ENCODE measurements around the gene SLC30A9.
A peak's percentile ranks its signal among the peaks of the same experiment; 100 is the strongest.

SLC30A9 gene

GRCh38 chr4:41989994-41990364 lies 351 bp upstream of the SLC30A9 start:
- ATAC-seq (peak; percentile 37), DNase-seq (no peak)
- Mint-ChIP-seq H3K4me3 (peak overlapping the region; percentile 96 to 97), H3K9me3 (no peaks in the 10 kb centered on the region), H3K27me3 (no peaks in the 10 kb centered on the region), H3K27ac (peak overlapping the region; percentile 94 to 97), H3K4me1 (peaks cover 13% of the 10 kb centered on the region)

GRCh38 chr4:41991916-41992767 lies 1.8 kb downstream of the SLC30A9 start:
- H3K27ac Mint-ChIP-seq: peak overlapping the region in 1 of 2 donors; percentile 12
- no peak for DNase-seq
- ATAC-seq: no peak
- H3K27me3 Mint-ChIP-seq: no peaks in the 10 kb centered on the region
- peak overlapping the region; percentile 42 to 96 for H3K4me3 Mint-ChIP-seq
- no peaks in the 10 kb centered on the region for H3K9me3 Mint-ChIP-seq
- peaks cover 13% of the 10 kb centered on the region for H3K4me1 Mint-ChIP-seq

DNA sequence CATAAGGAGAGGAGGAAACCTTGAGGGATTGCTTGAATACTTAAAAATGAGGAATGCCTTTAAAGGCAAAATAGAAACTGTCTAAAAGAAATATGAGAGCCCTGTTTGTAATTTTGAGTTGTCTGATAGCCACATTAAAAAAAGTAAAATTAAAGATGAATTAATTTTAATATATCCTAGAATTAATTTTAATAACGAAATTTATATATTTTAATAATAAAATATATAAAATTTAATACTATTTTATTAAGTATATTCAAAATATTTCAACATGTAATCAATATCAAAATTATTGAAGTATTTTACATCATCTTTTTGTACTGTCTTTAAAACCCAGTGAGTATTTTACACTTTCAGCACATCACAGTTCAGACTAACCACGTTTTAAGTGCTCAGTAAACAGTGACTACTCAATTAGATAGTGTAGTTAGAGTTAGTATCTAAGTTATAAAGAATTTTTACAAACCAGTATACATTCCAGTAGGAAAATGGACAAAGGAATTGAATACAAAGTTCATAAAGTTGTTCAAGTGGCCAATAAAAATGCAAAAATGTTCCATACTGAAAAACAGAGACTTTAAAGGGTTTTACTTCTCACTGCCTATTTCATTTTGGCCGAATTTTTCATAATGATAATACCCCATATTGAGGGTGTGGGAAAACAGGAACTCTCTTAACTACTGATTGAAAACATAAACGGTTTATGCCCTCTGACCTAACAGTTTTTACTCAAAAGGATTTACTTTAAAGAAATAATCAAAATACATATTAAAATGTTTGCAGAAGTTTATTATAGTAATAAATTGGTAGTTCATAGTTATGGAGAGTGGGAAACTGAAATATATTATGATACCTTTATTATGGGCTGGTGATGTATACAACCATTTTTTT lies 2.9 kb downstream of the SLC30A9 start:
- H3K9me3 Mint-ChIP-seq: no peaks in the 10 kb centered on the region
- H3K27me3 Mint-ChIP-seq: no peaks in the 10 kb centered on the region
- no peak overlapping the region for H3K4me3 Mint-ChIP-seq
- H3K27ac Mint-ChIP-seq: no peak overlapping the region
- peaks cover 13% of the 10 kb centered on the region for H3K4me1 Mint-ChIP-seq
- DNase-seq: no peak
- ATAC-seq: no peak

GRCh38 chr4:41994461-41994985 lies 4.2 kb downstream of the SLC30A9 start:
- no peak overlapping the region for H3K4me3 Mint-ChIP-seq
- no peak overlapping the region for H3K27ac Mint-ChIP-seq
- H3K4me1 Mint-ChIP-seq: peaks cover 13% of the 10 kb centered on the region
- no peaks in the 10 kb centered on the region for H3K27me3 Mint-ChIP-seq
- DNase-seq (no peak), ATAC-seq (no peak)
- no peaks in the 10 kb centered on the region for H3K9me3 Mint-ChIP-seq

GRCh38 chr4:41998019-41998418 lies 7.7 kb downstream of the SLC30A9 start:
- Mint-ChIP-seq H3K9me3 (no peaks in the 10 kb centered on the region), H3K4me1 (no peaks in the 10 kb centered on the region), H3K27ac (no peak overlapping the region), H3K4me3 (no peak overlapping the region), H3K27me3 (no peaks in the 10 kb centered on the region)
- DNase-seq (no peak), ATAC-seq (no peak)

DNA sequence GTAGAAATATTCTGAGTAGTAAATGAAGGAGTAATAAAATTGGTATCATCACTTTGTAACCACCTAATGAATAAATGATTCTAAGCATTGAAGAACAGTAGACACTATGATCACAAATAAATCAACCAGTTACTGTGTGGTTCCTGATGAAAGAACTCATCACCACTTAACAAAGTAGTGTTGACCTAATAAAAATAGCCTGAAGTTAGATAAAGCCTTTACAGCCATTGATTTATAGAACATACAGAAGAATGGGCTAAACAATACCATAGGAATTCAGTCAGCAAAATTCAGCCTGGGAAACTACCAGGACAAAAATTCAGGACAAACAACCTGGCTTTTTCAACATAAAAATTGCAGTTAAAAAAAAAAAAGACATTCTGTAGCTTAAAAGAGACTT lies 9.0 kb downstream of the SLC30A9 start:
- no peak for DNase-seq
- peaks cover 11% of the 10 kb centered on the region for H3K4me1 Mint-ChIP-seq
- H3K4me3 Mint-ChIP-seq: no peak overlapping the region
- H3K9me3 Mint-ChIP-seq: no peaks in the 10 kb centered on the region
- H3K27me3 Mint-ChIP-seq: no peaks in the 10 kb centered on the region
- no peak overlapping the region for H3K27ac Mint-ChIP-seq
- ATAC-seq: no peak

DNA sequence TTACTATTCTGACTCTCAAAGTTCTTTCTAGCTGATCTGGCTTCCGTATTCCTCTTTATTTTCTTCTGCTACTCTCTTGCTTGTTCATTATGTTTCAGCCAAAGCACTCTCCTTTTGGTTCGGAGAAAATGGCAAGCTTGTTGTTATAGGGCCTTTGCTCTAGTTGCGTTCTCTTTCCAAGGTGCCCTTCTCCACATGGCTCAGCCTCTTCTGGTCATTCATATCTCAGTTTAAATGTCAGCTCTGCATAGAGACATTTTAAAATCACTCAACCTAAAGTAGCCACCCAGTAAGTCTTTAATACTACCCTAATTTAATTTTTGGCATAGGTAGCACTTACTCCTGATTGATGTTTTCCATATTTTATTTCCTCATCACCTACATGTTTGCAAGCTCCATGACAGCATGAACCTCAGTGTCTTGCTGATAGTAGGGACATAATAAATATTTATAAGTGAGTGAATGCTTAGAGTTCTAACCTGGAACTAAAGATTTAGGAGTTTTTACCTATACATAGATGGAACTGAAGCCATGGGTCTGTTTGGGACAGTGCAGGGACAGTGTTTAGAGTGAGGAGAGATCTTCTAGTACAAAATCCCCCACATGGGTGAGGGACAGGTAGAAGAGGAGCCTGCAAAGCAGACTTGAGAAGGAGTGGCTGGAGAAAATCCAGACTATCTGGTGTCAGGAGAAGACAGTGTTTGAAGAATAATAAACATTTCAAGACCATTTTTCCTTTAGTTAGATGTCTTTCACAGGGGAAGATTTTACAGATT lies 17.9 kb downstream of the SLC30A9 start:
- Mint-ChIP-seq H3K4me1 (peaks cover 33% of the 10 kb centered on the region), H3K27me3 (no peaks in the 10 kb centered on the region), H3K27ac (peak overlapping the region in 1 of 2 donors; percentile 8), H3K9me3 (peaks cover 0 to 7% of the 10 kb centered on the region in 2 donors), H3K4me3 (no peak overlapping the region)
- no peak for ATAC-seq
- no peak for DNase-seq

GRCh38 chr4:42015438-42015837 lies 25.1 kb downstream of the SLC30A9 start:
- Mint-ChIP-seq H3K4me3 (no peak overlapping the region), H3K9me3 (peaks cover 0 to 7% of the 10 kb centered on the region in 2 donors), H3K4me1 (peaks cover 17% of the 10 kb centered on the region), H3K27me3 (no peaks in the 10 kb centered on the region), H3K27ac (no peak overlapping the region)
- no peak for ATAC-seq
- no peak for DNase-seq

DNA sequence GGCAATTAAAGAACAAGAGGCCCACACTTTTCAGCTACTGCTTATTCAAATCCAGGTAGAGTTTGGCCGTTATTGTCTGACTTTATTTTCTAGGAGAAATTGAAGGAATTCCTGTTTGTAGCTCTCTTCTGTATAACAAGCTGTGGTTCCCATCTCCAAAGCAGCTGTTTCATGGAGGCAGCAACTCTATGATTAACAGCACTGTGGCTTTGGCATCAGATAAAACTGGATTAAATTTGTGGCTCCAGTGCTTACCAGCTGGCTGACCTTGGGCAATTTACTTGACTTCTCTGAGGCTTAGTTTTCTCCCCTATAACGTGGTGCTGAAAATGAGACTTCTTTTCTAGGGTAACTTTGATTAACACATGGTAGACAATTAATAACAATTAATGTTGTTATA lies 28.1 kb downstream of the SLC30A9 start:
- no peak overlapping the region for H3K27ac Mint-ChIP-seq
- no peaks in the 10 kb centered on the region for H3K27me3 Mint-ChIP-seq
- DNase-seq (no peak), ATAC-seq (no peak)
- H3K9me3 Mint-ChIP-seq: no peaks in the 10 kb centered on the region
- no peak overlapping the region for H3K4me3 Mint-ChIP-seq
- H3K4me1 Mint-ChIP-seq: peaks cover 11% of the 10 kb centered on the region

DNA sequence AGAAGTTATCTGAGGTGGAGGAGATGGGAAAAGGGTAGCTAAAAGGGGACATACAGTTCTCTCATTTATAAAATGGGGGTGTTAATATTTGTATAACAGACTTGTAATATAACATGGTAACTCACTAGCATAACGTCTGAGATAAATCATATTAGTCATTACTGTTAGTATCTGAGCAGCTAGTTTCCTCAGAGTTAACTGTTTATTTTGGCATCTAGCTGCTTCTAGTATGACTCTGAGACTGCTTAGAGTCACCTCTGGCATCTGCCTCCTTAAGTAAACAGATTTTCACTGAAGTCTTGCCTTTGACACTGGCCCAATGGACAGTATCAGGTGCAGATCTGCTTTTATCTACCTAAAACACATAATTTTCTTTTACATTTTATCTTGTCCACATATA lies 58.1 kb downstream of the SLC30A9 start:
- H3K27me3 Mint-ChIP-seq: no peaks in the 10 kb centered on the region
- H3K9me3 Mint-ChIP-seq: peaks cover 14 to 19% of the 10 kb centered on the region in 2 donors
- H3K4me1 Mint-ChIP-seq: no peaks in the 10 kb centered on the region
- no peak overlapping the region for H3K27ac Mint-ChIP-seq
- H3K4me3 Mint-ChIP-seq: no peak overlapping the region
- ATAC-seq (no peak), DNase-seq (no peak)

DNA sequence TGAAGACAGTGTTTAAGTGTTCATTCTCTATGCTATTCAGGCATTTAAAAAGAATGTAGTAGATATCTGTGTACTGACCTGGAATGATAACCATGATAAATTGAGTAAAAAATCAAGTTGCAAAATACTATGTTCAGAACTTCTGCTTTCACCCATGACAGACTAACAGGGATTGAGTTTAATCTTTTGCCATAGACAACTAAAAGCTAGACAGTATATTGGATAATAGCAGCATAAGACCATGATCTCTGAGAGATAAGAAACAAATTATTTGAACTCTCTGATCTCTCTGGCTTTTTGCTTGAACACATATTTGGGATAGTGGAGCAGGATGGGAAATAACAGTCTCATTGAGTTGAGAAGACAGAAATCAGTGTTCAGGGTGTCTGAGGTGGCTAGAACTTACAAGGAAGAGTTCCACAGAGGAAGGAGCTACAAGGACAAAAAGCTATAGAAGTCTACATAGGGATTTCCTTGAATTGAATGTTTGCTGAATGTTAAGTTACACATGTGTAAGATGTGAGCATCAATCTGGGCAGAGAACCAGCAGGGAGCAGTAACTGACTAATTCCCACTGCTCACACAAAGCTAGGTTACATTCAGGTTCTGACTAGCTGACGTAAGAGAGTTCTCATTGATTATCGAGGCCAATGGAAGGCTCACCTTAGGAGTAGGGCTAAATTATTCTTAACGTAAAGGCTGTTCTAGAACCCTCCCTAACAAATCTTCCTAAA lies 60.4 kb downstream of the SLC30A9 start:
- Mint-ChIP-seq H3K27me3 (no peaks in the 10 kb centered on the region), H3K9me3 (peaks cover 0 to 3% of the 10 kb centered on the region in 2 donors), H3K4me1 (no peaks in the 10 kb centered on the region), H3K4me3 (no peak overlapping the region), H3K27ac (no peak overlapping the region)
- ATAC-seq (no peak), DNase-seq (no peak)

DNA sequence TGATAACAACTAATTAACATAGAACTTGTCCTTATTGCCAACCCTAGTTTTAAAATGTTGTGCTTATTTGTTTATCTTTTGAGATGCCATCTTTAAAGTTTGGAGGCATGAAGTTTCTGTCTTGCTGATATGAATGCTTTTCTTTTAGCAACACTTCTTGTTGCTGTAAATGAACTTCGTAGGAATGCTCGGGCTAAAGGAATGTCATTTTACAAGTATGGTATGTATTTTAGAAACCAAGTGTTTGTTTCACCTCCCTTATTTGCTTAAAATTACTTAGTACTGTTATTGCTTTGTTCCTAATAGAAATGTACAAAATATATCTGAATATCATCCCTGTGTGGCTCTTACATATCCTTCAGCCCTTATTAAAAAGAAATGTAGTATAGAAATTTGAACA lies 76.1 kb downstream of the SLC30A9 start:
- H3K27me3 Mint-ChIP-seq: no peaks in the 10 kb centered on the region
- ATAC-seq: no peak

GRCh38 chr4:42067264-42067663 lies 76.9 kb downstream of the SLC30A9 start:
- no peak for DNase-seq
- no peaks in the 10 kb centered on the region for H3K4me1 Mint-ChIP-seq
- no peaks in the 10 kb centered on the region for H3K27me3 Mint-ChIP-seq
- no peak overlapping the region for H3K4me3 Mint-ChIP-seq
- H3K9me3 Mint-ChIP-seq: no peaks in the 10 kb centered on the region
- H3K27ac Mint-ChIP-seq: no peak overlapping the region
- no peak for ATAC-seq

More for the DNA sequence above, 76.1 kb downstream of the SLC30A9 start:
- DNase-seq: no peak
- Mint-ChIP-seq H3K27ac (no peak overlapping the region), H3K4me3 (no peak overlapping the region), H3K9me3 (no peaks in the 10 kb centered on the region), H3K4me1 (no peaks in the 10 kb centered on the region)

DNA sequence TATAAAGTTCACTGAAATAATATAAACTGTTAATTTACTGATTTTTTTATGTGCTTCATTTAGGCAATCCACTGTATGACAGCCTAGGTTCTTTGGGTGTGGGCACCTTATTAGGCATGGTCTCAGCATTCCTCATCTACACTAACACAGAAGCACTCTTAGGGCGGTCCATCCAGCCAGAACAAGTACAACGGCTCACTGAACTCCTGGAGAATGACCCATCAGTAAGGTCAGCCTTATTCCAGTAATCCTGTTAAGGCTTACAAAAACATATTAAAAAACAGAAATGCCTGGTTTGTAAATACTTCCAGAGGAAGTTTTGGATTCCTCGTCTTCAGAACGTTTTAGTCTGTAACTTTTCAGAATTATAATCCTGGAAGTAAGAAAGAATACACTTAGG lies 80.1 kb downstream of the SLC30A9 start:
- H3K27me3 Mint-ChIP-seq: no peaks in the 10 kb centered on the region
- no peak overlapping the region for H3K4me3 Mint-ChIP-seq
- H3K4me1 Mint-ChIP-seq: no peaks in the 10 kb centered on the region
- no peaks in the 10 kb centered on the region for H3K9me3 Mint-ChIP-seq
- ATAC-seq: no peak
- peak overlapping the region in 1 of 2 donors; percentile 6 for H3K27ac Mint-ChIP-seq
- DNase-seq: no peak

GRCh38 chr4:42074294-42074693 lies 84.0 kb downstream of the SLC30A9 start:
- H3K4me3 Mint-ChIP-seq: no peak overlapping the region
- ATAC-seq (no peak), DNase-seq (no peak)
- no peak overlapping the region for H3K27ac Mint-ChIP-seq
- no peaks in the 10 kb centered on the region for H3K27me3 Mint-ChIP-seq
- no peaks in the 10 kb centered on the region for H3K4me1 Mint-ChIP-seq
- no peaks in the 10 kb centered on the region for H3K9me3 Mint-ChIP-seq

Measured in stimulated activated naive CD8-positive, alpha-beta T cell treated with anti-CD3 and anti-CD28 coated beads, Interleukin-15, amount 100 ng/mL, for 72 hours (primary cell).